HG02763 (cell line): ENCODE data around the gene SLC6A11.

ENCODE experiments used
- ATAC-seq: cut with Tn5 transposase; IDR thresholded peaks from one replicate; pipeline ENCODE4 v1.9.1; 2021; ENCODE audit warnings: mild to moderate bottlenecking, moderate library complexity; ENCODE audit not compliant: unreplicated experiment

SLC6A11 gene

DNA sequence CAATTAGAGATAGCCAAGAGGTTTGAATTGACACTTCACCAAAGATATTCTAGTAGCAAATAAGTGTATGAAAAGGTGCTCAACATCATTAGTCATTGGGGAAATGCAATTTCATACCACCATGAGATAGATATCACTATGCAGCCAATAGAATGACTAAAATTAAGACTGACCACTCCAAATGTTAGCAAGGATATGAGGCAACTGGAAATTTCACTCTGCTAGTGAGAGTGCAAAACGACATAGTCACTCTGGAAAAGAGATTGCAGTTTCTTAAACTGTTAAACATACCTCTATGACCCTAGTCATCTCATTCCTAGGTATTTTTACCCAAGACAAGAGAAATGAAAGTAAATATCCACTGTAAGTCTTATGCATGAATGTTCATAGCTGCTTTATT, 27.6 kb upstream of the SLC6A11 start:
- ATAC-seq: no peak

DNA sequence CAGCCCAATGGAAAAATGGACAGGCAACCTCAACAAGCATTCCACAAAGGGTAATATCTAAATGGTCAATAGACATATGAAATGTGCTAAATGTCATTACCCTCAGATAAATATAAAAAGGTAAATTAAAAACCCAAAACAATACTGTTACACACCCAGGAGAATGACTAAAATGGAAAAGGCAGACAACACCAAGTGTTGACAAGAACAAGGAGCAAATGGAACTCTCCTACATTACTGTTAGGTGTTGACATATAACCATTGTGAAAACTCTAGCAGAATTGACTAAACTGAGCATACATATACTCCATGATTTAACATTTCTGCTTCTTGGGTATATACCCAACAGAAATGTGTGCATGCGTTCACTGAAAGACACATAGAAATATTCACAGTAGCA, 25.3 kb upstream of the SLC6A11 start:
- ATAC-seq: no peak

DNA sequence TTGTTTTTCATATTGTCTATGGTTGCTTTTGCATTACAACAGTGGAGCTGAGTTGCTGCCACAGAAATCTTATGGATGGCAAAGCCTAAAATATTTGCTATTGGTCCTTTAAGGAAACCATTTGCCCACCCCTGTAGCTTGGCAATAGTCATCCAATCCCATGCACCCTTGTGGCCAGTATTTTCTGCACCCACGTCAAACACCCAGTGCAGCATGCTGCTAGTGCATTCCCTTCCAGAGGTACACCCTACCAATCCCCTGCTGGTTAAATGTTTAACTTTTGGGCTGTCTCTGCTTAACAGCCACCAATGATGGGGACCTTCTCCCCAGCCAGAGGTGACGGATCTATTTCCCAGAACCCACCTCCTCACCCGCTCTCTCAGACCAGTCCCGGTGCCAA, 23.8 kb upstream of the SLC6A11 start:
- no peak for ATAC-seq

DNA sequence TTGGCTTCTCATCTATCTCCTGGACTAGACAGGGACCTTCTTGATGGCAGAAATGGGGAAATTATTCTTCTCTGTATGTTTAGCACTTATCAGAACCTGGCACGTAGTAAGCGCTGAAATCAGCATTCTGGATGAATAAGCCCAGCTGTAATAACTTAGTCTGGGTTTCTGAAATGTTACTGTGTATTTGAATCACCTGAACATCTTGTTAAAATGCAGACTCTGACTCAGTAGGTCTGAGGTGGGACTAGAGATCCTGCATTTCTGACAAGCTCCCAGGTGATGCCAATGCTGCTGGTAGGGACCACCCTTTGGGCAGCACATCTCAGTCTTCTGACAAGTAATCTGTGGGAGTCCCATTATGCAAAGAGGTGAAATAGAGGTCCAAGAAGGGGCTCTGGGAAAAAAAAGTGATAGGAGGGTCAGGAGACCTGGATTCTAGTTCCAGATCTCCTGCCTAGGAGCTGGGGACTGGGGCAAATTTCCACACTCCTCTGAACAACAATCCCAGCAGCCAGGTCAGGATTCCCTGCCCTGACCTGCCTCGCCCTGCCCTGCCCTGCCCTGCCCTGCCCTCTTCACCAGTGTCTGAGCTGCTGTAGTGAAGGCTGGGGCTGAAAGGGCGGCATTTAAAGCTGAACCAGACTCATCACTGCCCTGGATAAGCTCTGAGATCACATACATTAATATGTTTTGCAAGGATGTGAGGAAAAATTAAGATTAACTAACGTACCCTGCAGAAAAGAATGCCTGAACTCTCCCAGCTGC, 17.2 kb upstream of the SLC6A11 start:
- no peak for ATAC-seq

DNA sequence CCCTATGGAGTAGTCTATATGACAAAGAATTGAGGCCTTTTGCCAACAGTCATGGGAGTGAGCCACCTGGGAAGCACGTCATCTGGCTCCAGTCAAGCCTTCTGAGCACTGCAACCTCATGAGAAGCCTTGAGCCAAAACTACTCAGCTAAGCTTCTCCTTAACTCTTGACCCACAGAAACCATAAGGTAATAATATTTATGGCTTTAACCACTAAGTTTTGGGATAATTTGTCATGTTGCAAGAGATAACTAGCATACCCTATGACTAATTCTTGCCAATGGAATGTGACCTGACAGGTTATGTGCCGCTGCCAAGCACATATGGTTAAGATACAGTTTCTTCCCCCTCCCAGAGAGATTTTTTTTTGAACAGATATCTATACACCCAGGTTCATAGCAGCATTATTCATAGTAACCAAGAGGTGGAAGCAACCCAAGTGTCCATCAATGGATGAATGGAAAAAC, 11.8 kb upstream of the SLC6A11 start:
- no peak for ATAC-seq

DNA sequence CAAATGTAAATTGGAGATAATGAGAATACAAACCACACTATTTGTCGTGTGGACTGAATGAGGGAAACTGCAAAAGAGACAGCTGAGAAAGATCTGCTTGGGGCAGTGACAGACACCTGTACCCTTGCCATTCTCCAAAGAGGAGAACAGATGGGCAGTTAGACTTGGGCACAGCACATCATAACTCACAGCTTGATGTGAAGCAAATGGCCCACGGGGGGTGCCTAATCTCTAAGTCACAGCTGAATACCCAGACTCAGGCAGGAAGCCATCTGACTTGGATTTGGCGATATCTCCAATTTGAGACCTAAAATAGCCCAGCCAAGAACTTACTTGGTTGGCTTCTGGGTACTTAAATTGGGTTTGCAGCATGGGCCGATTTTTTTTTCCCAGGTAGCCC, 10.0 kb upstream of the SLC6A11 start:
- no peak for ATAC-seq

DNA sequence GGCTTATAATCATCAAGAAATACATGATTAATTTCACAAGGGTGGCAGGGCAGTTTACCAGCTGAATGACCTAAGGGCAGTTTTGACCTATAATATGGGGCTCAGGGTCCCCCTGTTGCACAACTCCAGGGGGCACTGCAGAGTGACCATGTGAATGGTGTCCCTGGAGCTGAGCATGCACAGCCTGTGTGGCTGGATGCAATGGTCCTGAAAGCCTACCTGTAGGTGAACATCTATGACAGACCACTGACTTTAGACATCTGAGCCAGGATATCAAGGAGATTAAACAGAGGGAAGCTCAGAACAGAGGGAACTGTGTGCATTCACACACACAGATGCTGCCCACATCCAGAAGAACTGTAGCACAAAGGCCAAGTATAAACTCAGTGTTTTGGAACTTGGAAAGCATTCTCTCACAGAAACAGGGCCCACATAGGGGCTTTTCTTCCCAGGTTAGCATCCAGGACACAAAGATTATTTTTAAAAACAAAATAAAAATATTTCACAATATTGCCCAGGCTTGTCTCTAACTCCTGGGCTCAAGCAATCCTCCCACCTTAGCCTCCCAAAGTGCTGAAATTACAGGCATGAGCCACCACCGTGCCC, 7.8 kb upstream of the SLC6A11 start:
- ATAC-seq: no peak

DNA sequence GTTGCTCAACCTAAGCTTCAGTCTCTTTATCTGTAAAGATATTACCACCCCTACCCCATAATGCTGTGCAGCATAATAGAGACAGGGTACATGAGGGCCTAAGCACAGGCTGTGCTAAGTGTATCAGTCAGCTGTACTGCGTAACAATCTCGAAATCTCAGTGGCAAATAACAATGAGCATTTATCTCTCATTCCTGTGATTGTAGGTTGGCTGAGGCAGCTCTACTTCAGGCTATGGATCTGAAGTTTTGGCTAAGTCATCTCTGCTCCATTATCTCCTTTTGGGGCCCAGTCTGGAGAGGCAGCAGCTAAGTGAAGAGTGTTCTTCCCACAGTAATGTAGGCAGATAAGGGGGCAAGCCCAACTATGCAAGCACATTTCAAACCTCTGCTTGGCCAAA, 7.1 kb upstream of the SLC6A11 start:
- ATAC-seq: no peak

DNA sequence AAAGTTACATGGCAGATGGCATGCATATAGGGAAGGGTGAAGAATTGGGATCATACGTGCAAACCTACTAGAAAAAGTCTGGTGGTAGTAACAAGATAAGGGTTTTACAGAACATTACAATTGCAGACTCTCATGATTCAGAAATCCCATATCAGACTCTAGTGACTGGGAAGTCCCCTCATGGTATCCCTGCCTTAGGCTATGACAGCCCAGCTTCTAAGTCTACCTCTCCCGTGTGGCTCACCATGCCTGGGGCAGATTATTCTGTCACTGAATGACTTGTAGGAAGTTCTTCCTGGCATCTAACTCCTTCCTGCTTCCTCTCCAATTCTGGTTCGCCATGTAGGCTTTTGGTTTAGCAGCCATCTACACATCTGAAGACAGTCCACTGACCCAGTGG, 5.7 kb upstream of the SLC6A11 start:
- ATAC-seq: no peak

DNA sequence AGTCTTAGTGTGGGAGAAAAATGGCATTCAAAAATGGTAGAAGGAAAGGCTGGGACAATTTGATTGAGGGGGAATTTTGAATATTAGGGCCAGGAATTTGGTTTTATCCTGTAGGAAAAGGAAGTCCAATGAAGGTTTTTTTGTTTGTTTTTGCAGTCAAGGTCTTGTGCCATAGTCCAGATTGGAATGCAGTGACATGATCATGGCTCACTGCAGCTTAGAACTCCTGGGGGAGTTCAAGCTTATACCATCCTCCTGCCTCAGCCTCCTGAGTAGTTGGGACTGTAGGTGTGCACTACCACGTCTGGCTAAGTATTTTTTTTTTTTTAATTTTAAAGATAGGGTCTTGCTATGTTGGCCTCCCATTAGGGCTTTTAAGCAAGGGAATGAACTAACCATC, 2.6 kb upstream of the SLC6A11 start:
- no peak for ATAC-seq

DNA sequence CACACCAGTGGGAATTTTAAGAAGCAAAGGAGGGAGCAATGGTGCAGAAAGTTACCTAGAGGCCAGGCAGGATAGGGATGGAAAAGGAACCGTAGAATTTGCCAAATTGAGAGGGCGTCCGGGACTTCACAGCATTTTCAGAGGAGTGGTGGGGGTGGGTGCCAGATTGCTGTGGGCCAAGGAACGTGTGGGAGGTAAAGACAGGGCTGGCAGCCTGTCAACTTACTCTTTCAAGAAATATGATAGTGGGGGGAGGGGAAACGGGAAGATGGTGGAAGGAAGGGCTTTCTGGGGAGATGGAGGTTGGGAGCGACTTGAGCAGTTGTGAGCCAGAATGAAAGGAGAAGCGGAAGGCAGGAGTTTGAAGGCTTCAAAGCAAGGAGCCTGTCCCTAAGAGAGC, 1.4 kb upstream of the SLC6A11 start:
- no peak for ATAC-seq

DNA sequence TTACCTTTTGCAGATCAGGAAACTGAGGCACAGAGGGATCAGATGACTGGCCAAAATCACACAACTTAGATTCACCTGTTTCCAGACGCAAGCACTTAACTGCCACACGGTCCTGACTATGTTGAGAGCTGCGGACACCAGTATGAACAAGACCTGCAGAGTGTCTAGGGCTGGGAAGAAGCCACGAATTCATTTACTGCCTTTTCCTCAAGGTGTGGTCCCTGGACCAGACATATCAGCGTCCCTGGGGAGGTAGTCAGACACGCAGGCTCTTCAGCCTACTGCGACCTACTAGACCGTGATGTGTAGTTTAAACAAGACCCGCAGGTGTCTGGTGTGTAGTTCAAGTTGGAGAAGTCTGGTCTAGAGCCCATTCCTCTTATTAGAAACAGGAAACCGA, 541 bp upstream of the SLC6A11 start:
- ATAC-seq: no peak

DNA sequence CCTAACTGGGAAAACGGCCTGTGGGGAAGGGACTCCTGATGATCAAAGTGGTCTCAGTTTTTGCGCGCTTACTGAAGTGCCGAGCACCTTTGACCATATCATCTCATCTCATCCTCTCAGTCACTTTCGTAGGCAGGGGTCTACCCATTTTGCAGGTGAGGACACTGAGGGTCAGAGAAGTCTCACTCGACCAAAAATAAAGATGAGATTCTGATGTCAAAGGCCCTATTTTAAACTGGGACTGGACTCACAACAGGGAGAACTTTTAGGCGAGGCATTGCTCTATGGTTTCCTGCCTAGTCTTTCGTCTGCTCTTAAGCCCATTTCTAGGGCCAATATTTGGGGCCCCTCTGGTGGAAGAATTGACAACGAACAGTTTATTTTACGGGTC, 830 bp downstream of the SLC6A11 start:
- no peak for ATAC-seq

DNA sequence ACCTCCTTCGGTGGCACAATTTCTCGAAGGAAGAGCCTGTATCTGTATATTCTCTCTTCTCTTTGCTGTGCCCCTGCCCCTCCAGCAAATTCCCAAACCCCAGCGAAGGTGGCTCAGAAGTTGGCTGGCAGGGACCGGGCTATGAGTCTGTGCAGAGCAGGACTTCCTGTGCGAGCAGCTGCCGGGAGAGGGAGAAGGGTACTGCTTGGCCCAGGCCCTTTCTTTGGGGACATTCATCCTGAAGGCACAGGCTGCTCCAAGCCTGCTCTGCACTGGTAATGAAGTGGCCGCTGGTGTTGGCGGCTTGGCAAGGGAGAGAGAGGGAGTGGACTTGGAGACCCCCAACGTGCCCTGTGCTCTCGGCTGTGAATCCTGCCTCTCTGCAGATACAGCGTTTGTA, 1.5 kb downstream of the SLC6A11 start:
- no peak for ATAC-seq

DNA sequence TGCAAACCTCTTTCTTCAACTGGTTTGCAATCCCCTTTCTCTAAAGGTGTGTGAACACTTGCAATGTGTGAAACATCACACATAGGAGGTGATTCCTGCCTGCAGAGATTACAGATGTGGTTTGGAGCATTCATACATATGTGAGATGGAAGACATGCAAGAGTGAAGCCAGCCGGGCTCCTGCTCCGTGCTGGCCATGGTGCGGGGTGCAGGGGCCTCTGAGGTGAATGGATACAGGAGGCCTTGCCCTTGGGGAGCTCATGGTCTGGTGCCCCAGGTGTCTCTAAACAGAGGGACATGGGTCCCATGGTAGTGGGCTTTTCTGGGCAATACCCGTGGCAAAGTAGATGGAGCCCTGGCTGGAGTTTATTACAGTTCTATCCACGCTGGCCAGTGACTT, 6.0 kb downstream of the SLC6A11 start:
- no peak for ATAC-seq

DNA sequence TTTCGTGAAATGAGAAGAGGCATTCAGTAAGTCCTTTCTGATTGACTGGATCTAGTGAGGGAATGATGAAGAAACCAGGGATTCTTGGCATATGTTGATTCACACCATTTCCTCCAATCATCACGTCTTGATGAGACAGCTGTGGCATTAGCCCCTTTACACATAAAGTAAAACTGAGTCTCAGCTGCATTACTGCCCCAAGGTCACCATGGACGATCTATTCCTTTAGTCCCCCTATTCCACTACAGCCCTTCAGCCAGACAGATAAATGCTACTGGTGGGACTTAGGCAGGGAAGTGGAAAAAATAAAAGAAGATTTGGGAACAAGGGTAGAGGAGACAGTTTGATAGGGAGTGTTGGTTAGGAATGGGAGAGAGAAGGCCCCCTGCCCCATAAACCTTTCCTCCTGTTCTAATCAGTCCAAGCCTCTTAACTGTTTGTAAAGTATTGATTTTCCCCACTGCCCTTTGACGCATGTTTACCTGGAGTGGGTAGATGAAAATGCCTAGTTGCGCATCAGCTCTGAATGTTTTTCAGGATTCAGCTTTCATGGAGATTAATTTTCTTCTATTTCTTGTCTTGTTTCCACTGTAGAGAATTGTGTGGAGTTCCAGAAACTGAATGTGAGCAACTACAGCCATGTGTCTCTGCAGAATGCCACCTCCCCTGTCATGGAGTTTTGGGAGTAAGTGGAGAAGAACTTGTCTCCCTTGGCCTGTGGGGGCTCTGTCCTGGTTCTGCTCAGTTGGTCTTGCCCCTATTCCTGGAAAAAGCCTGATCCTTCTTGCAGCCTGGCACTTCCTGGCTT, 6.9 kb downstream of the SLC6A11 start:
- no peak for ATAC-seq

DNA sequence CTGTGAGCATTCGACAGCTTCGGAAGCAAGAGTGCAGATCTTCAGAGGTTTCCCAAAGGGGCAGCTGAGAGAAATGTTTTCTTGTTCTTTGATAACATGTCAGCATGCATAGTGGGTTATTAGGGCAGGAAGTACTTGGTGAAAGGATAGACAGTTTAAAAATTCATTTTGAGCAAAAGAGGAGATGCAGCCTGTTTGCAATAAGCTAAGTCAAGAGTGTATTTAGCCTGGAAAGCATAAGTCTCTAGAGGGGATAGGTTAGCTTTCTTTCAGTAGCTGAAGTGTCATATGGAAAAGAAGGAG, 7.4 kb downstream of the SLC6A11 start:
- no peak for ATAC-seq

DNA sequence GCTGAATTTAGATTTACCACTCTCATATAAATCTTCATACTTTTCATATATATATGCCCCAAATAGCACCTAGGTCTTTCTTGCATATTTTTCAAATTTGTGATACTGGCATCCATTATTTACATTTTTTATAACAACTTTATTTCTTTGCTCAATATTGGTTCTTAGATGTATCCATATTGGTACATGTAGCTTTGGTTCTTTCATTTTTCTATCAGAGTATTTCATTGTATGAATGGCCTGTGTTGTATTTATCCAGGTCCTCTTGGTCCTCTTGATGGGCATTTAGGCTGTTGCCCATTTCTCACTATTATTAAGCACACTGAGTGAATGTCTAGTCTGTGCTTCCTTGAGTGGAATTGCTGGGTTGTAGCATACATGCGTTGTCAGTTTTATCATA, 8.4 kb downstream of the SLC6A11 start:
- ATAC-seq: no peak

DNA sequence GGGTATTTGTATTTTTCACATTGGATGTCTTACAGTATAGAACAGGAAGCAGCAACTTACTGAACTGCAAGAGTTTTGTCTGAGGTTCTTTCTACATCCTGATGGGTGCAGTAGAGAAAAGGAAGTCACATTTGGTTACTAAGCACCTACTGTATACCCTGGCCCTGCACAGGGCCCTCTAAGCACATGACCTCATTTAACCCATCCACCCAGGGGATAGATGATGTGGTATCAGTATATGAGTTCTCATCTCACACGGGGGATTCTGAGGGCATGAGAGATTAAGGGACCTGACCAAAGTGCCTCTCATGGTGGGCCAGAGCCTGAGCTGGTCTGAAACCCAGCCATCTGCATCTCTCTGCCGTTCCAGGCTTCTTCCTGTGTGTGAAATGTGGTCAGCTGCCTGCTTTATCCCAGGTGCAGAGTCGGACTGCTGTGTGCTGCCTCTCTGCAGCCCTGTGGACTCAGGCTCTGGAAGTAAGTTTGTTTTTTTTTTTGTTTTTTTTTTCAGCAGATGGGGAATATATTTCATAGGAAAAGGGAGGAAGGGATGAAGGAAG, 17.9 kb downstream of the SLC6A11 start:
- ATAC-seq: no peak

DNA sequence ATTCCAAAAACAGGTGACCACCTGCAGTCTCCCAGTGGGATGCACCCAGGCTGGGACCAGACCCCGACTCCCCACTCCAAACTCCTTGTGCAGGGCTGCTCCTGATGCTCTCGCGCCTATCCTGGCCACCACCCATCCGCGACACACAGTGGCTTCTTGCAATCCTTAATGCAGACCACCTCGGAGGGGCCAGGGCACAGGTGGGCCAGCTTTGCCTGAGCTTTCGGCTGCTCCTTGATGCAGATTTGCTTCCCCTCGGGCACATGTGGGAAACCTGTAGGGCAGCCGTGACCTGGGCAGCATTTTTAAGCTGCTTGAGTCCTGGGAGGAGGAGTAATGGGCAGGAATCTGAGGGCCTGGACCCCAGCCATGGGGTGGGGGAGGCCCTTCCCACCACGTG, 18.9 kb downstream of the SLC6A11 start:
- ATAC-seq: no peak

DNA sequence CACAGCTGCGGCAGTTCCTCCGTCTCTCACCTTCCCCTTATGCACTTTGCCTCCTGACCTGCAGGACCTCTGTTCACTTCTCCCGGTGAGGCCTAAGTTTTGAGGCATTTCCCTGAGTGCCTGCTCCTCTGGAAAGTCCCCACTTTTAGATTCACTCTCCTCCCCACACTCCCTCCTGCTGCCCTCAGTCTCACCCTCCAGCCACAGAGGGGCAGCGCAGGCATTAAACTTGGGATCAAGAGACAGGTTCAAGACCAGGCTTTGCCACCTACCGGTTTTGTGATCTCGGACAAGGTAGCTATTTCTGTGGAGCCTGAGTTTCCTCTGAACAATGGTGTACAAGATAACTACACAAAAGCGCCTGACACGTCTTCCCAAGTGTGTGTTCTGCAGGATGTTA, 19.4 kb downstream of the SLC6A11 start:
- ATAC-seq: no peak

DNA sequence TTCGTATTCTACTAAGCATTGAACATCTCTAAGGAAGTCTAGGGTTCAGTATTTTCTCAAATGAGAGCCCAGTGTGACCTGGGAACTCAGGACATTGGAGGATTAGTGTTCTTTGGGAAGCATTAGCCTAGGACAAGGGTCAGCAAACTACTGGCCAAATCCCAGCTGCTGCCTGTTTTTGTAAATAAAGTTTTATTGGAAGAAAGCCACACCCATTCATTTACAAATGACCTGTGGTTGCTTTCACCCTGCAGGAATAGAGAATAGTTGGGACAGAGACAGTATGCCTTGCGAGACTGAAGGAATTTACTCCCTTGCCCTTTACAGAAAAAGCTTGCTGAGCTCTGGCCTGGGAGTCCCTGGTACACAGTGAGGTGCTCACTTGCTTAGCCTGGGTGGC, 20.6 kb downstream of the SLC6A11 start:
- no peak for ATAC-seq
